Activated effector memory CD4-positive, alpha-beta T cell treated with Interleukin-2 at 50 U/mL for 16 hours (primary cell): Measurements from ENCODE around the gene CALML6.
"Not testable (repeated sequence)": the region's sequence is repeated elsewhere in the genome, so short reads cannot be mapped to it uniquely, and the experiment has no call there.

Experiments
- DNase-seq: peaks from one replicate; pipeline ENCODE4 v3.0.0-alpha.2; 2020

The CALML6 gene

GRCh38 chr1:1914971-1915692 lies at the start of gene CALML6:
CALML6 (plus strand) TSS chr1:1915260; CDS start chr1:1915281, 21 bp downstream.
- DNase-seq, result no peak

- no peak for DNase-seq
These were observed 47.9 kb upstream of the CALML6 start for GRCh38 chr1:1867164-1867563.

GRCh38 chr1:1869469-1869868 lies 45.6 kb upstream of the CALML6 start:
- DNase-seq, result no peak

DNA sequence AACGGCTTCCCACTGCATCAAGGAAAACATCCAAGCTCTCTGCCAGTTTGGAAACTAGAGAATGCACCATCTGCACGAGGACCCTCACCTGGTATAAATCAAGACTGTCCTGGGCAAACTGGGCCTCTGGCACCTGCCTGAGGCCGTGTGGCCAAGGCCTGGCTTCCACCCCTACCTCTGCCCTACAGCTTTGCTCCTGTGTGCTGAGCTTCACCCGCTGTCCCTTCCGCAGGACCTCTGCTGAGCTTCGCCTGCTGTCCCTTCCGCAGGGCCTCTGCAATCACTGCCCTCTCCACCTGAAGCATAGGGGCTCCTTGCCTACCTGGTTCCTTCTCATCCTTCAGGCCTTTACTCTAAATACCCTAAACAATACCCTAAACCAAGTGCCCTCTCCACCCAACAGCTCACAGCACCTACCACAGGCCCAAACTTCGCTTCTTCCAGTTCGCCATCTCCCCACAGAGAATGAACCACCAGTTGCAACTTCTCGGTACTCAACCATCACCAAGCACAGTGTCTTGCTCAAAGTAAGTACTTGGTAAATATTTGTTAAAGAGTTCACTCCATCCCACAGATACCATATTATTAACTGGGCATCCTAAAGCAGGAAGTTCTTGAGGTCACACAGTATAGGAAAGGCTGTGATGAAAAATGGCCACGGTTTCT lies 42.6 kb upstream of the CALML6 start:
- no peak for DNase-seq

- no peak for DNase-seq
These were observed 41.9 kb upstream of the CALML6 start for GRCh38 chr1:1873186-1873585.

- no peak for DNase-seq
These were observed 40.2 kb upstream of the CALML6 start for GRCh38 chr1:1874901-1875300.

GRCh38 chr1:1875932-1876331 lies 39.1 kb upstream of the CALML6 start:
- DNase-seq, result no peak

GRCh38 chr1:1876335-1876930 lies 38.6 kb upstream of the CALML6 start:
- no peak for DNase-seq

GRCh38 chr1:1877865-1878436 lies 37.1 kb upstream of the CALML6 start:
- DNase-seq, result no peak

DNA sequence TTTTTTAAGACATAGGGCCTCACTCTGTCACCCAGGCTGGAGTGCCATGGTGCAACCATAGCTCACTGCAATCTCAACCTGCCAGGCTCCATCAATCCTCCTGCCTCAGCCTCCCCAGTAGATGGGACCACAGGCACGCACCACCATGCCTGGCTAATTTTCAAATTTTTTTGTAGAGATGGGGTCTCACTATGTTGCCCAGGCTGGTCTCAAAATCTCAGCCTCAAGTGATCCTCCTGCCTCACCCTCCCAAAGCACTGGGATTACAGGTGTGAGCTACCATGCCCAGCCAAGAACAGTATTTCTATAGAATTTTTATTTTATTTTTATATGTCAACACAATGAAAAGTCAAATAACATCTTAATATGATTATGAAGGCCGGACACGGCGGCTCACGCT lies 35.1 kb upstream of the CALML6 start:
- DNase-seq, result no peak

- no peak for DNase-seq
These were observed 34.3 kb upstream of the CALML6 start for GRCh38 chr1:1880617-1881312.

DNA sequence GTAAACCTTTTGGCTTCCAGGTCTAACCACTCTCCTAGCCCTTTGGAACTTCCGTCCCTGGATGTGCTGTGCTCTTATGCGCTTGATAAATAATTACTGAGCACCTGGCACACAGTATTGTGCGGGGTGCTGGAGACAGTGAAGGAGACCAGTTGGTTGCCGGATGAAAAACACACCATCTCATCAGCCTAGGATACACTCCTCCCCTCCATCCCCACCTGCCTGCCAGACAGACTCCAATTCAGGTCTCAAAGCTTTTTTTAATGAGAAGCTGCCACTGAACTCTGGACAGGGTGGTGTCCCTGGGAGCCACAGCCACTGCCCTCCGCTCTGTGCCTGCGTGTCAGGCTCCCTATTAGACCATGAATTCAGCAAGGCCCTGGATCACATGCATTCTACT lies 33.3 kb upstream of the CALML6 start:
- DNase-seq, result no peak

GRCh38 chr1:1883092-1883873 lies 31.8 kb upstream of the CALML6 start:
- no peak for DNase-seq

DNA sequence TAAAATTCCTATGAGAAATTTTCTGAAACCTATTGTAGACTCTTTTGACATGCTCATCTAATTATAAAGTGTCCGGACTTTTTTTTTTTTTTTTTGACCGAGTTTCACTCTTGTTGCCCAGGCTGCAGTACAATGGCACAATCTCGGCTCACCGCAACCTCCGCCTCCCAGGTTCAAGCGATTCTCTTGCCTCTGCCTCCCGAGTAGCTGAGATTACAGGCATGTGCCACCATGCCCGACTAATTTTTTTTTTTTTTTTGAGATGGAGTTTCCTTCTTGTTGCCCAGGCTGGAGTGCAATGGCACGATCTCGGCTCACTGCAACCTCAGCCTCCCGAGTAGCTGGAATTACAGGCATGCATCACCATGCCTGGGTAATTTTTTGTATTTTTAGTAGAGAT lies 31.2 kb upstream of the CALML6 start:
- DNase-seq, result not testable (repeated sequence)

DNA sequence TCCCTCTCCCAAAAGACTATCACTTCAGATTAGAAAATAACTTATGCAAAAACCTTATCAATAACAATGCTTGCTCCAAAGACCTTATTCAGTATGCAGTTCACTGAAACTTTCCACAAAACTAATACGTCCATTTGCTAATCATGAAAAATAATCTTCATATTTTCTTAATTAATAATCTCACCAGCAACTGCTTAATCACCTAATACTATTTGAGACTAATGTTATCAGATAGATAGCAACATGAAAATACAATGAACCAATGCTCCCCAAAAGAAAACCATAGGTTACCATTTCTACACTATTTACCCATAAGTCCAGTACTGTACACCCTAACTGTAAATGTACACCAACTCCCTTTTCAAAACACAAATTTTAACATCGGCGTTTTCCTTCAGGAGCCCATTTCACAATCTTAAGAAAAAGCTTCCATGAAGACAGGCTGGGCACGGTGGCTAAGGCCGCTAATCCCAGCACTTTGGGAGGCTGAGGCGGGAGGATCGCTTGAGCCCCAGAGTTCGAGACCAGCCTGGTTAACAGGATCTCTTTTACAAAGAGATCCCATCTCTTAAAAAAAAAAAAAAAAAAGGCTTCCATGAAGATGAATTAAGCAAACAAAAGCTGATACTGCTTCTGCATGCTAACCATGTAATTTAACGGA lies 25.8 kb upstream of the CALML6 start:
- no peak for DNase-seq

DNA sequence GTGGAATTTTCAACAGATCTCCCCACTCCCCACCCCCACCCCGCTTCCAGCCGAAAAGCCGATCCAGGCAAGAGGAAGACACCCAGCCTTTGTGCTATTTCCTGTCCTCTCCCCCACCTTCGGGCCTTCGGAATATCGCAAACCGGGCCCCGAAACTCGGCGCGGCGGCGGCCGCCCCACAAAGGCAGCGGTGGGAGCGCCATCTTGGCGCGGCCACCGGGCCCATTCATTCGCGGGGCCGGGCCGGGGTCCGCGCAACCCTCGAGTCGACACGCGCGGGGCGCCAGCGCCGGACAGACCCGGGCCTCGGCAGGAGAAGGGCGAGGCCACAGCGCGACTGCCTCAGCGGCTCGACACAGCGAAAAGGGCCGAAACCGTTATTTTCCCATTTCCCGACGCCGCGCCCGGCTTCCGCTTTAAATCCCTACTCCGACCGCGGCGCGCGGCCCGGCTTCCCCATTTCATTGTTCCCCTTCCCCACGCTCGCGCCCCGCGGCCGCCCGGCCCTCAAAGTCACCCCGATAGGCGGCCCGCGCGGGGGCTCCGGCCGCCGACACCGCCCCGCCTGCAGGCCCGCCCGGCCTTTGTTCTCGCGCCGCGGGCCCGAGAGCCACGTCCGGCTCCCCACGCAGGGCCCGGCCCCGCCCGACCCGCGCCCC lies 25.1 kb upstream of the CALML6 start:
- DNase-seq, result peak; percentile 26

DNA sequence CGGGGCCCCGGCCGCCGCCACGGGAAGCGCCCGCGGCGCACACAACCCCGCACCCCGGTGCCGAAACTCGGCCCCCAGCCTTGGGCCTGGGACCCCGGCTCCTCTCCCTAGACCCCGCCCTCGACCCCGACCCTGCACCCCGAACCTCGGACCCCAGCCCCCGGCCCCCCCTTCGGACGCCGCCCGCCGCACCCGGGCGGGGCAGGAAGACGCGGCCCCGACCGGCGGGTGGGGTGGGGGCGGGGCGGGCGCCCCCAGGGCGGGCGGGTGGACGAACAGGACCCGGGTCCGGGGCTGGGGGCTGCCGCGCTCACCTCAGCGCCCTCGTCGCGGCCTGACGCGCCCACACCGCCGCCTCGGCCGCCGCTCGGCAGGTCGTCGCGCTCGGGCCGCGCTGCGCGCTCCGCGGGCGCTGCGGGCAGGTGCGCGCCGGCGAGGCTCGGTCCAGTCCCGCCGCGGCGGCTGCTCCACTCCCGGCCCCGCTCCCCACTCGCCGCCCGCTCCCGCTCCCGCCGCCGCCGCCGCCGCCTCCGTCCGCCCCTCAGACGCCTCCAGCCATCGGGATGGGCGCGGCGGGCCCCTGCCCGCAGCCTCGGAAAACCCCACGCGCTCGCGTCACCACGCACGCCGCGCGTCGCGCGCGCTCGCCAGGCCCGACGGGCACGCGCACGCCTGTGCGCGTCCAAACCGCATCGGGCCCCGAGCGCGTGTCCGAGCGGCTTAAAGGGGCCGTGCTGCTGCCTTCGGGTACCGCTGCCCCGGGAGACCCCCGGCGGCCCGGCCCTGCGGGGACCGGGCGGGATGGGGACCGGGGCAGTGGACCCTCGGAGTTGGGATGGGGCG lies 24.3 kb upstream of the CALML6 start, which contains the start of gene GNB1:
TSS of gene GNB1 (minus strand) at position 582 of the 843 bp plus-strand sequence. CDS start 65,634 bp downstream, outside the sequence.
- DNase-seq, result peak; percentile 85

- no peak for DNase-seq
These were observed 23.5 kb upstream of the CALML6 start for GRCh38 chr1:1891349-1892078.

DNA sequence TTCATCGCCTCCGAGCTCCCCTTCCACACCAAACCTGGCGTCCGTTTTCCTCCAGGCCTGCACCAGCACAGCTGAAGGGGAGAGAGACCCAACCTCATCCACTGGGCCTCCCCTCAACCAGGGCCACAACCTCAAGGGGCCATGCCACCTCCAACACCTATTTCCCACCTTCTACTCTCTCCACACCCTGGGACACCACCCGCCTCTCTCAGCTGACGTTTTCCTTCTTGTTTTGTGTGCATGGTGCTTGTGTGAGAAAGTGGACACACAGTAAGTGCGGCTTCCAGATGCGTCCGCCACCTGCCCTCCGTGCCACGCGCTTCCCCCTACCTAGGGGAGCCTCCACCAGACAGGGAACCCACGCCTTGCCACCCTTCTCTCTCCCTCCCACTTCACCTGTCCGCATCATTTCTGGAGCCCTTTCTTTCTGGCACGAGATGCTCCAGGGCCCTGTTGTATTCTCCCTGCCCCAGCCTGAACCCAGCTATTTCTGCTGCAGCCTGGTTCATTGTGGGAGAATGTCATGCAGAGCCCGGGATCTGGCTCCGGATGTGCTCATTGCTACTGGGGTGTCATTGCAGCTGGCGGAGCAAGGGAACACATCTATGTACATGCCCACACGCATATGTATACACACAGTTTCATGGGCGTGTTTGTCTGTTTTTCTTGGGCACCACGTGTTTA lies 22.8 kb upstream of the CALML6 start:
- no peak for DNase-seq
